ENCODE results near the gene ASB2. TPM values are rescaled to one million over a fixed set of nuclear protein-coding genes. Genes with fewer than 3 reads are reported as not detected.

Gene ASB2
- polyA plus RNA-seq, 1 donor (not counting 4 experiments of a cell fraction or from before 2014, with no cell fraction given): 0.56 TPM

- Histone ChIP-seq H3K27me3 (ENCODE audit: control insufficient read depth, extremely low read depth, insufficient read depth, low read length) (peaks cover 12% of the 10 kb centered on the region), H3K9me1 (ENCODE audit: control insufficient read depth, extremely low read depth, insufficient read depth, low read length) (no peaks in the 10 kb centered on the region), H3K4me3 (ENCODE audit: control insufficient read depth in 2 of 3, extremely low read depth in 1 of 3, insufficient read depth in 2 of 3, low read depth in 1 of 3, low read length in 3 of 3) (no peak overlapping the region), H3K27ac (ENCODE audit: control insufficient read depth, insufficient read depth, low read length) (no peak overlapping the region), H3K9me3 (ENCODE audit: control insufficient read depth, low read depth, low read length) (no peaks in the 10 kb centered on the region), H3K9ac (ENCODE audit: control insufficient read depth, extremely low read depth, insufficient read depth, low read length) (no peak overlapping the region), H2AFZ (ENCODE audit: control insufficient read depth, low read length) (no peak overlapping the region), H4K20me1 (ENCODE audit: control insufficient read depth, extremely low read depth, insufficient read depth, low read length) (no peaks in the 10 kb centered on the region), H3K36me3 (ENCODE audit: control insufficient read depth in 2 of 2, extremely low read depth in 1 of 2, insufficient read depth in 2 of 2, low read length in 2 of 2) (no peaks in the 10 kb centered on the region), H3K4me2 (ENCODE audit: control insufficient read depth, extremely low read depth, insufficient read depth, low read depth, low read length) (no peak overlapping the region), H3K4me1 (ENCODE audit: control insufficient read depth, extremely low read depth, insufficient read depth, low read length) (peaks cover 3% of the 10 kb centered on the region), H3K79me2 (ENCODE audit: control insufficient read depth, insufficient read depth, low read length) (no peaks in the 10 kb centered on the region)
- dilution Hi-C loops (cut with MboI; ENCODE audit: extremely low pct_ligation_motif_present, low sequenced_read_pairs): no loop called here
- DNase-seq (ENCODE audit: low read depth, low spot score) (no peak), FAIRE-seq (peak; percentile 5)
- TF ChIP-seq, protein P1, sequence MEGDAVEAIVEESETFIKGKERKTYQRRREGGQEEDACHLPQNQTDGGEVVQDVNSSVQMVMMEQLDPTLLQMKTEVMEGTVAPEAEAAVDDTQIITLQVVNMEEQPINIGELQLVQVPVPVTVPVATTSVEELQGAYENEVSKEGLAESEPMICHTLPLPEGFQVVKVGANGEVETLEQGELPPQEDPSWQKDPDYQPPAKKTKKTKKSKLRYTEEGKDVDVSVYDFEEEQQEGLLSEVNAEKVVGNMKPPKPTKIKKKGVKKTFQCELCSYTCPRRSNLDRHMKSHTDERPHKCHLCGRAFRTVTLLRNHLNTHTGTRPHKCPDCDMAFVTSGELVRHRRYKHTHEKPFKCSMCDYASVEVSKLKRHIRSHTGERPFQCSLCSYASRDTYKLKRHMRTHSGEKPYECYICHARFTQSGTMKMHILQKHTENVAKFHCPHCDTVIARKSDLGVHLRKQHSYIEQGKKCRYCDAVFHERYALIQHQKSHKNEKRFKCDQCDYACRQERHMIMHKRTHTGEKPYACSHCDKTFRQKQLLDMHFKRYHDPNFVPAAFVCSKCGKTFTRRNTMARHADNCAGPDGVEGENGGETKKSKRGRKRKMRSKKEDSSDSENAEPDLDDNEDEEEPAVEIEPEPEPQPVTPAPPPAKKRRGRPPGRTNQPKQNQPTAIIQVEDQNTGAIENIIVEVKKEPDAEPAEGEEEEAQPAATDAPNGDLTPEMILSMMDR (optimal IDR thresholded peaks at IDR 0.05 in 1 of 3, IDR thresholded peaks at IDR 0.05 in 1 of 3, conservative IDR thresholded peaks at IDR 0.05 in 1 of 3; ENCODE audit: extremely low read depth in 1 of 3, insufficient read depth in 2 of 3, low read length in 3 of 3): no peak
- TF ChIP-seq EZH2 (IDR thresholded peaks at IDR 0.05; ENCODE audit: low read length): no peak
Observed at GRCh38 chr14:93981316-93982229, 5.2 kb upstream of the ASB2 start.

DNA sequence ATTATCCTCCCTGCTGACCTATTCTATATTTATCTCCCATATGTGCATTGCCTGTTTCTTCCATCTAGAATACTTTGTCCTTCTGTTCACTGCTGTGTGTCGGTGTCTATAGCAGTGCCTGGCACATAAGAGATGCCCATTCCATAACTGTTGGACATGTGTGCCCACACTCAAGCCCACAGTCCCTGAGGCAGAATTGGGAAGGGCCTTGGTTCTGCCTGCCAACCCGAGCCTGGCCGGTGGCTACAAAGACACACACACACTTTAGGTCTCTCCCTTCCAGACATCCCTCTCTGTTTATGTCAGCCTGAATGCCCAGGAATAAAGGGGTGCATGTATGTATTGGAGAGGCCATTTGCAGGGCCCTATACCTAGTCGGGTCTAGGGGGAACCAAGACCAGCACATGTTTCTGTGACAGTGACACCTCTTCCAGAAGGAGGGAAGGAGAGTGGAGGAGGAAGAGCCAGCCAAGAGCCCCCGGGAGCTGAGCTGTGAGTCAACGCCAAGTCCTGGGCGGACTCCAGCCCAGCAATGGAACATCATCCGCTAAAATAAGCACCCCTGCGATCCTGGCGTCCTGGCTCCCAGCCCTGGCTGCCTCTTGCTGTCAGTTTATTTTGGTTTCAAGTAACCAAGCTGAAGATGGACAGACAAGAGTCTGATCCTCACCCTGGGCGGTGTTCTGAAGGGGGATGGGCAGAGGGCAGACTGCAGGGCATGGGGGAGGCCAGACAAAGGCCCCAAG, 4.3 kb upstream of the ASB2 start:
- Histone ChIP-seq H3K4me1 (ENCODE audit: control insufficient read depth, extremely low read depth, insufficient read depth, low read length) (peaks cover 3% of the 10 kb centered on the region), H3K79me2 (ENCODE audit: control insufficient read depth, insufficient read depth, low read length) (no peaks in the 10 kb centered on the region), H3K27ac (ENCODE audit: control insufficient read depth, insufficient read depth, low read length) (no peak overlapping the region), H3K9ac (ENCODE audit: control insufficient read depth, extremely low read depth, insufficient read depth, low read length) (no peak overlapping the region), H3K9me1 (ENCODE audit: control insufficient read depth, extremely low read depth, insufficient read depth, low read length) (no peaks in the 10 kb centered on the region), H2AFZ (ENCODE audit: control insufficient read depth, low read length) (no peak overlapping the region), H3K9me3 (ENCODE audit: control insufficient read depth, low read depth, low read length) (no peaks in the 10 kb centered on the region), H3K36me3 (ENCODE audit: control insufficient read depth in 2 of 2, extremely low read depth in 1 of 2, insufficient read depth in 2 of 2, low read length in 2 of 2) (no peaks in the 10 kb centered on the region), H3K4me2 (ENCODE audit: control insufficient read depth, extremely low read depth, insufficient read depth, low read depth, low read length) (no peak overlapping the region), H4K20me1 (ENCODE audit: control insufficient read depth, extremely low read depth, insufficient read depth, low read length) (no peaks in the 10 kb centered on the region), H3K4me3 (ENCODE audit: control insufficient read depth in 2 of 3, extremely low read depth in 1 of 3, insufficient read depth in 2 of 3, low read depth in 1 of 3, low read length in 3 of 3) (no peak overlapping the region), H3K27me3 (ENCODE audit: control insufficient read depth, extremely low read depth, insufficient read depth, low read length) (peaks cover 15% of the 10 kb centered on the region)
- TF ChIP-seq, protein P1 (optimal IDR thresholded peaks at IDR 0.05 in 1 of 3, IDR thresholded peaks at IDR 0.05 in 1 of 3, conservative IDR thresholded peaks at IDR 0.05 in 1 of 3; ENCODE audit: extremely low read depth in 1 of 3, insufficient read depth in 2 of 3, low read length in 3 of 3): no peak
- no peak for TF ChIP-seq EZH2 (IDR thresholded peaks at IDR 0.05; ENCODE audit: low read length)
- dilution Hi-C loops (cut with MboI; ENCODE audit: extremely low pct_ligation_motif_present, low sequenced_read_pairs): no loop called here
- DNase-seq (ENCODE audit: low read depth, low spot score) (no peak), FAIRE-seq (no peak)

Measured in keratinocyte (primary cell).